T-helper 22 cell (primary cell): ENCODE measurements around the gene PHACTR1.

Experiments
- DNase-seq: peaks from one replicate; pipeline ENCODE4 v3.0.0-alpha.2; 2020; ENCODE audit warnings: low read depth

The PHACTR1 gene

GRCh38 chr6:13289789-13290318 lies 573.3 kb downstream of the PHACTR1 start:
- no peak for DNase-seq

GRCh38 chr6:13290335-13290734 lies 573.8 kb downstream of the PHACTR1 start:
- DNase-seq, result no peak

DNA sequence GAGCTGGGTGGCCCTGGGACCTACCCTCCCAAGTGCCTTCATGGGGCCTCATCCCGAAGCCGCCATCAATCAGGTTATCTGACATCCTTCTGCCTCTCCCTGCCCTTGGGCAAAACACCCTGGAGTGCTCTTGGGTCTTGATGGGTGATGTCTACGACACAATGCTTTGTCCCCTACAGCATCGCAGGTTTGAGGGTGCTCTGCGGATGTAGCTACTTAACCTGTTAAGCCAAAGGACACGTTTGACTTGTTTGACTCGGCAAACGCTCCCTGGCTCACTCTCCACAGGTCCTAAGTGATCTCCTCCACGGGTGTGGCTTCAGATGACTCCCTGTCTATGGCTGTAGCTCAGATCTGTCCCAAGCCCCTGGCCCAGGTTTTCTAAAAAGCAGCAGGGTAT lies 576.2 kb downstream of the PHACTR1 start:
- no peak for DNase-seq

GRCh38 chr6:13294499-13295069 lies 578.0 kb downstream of the PHACTR1 start:
- DNase-seq, result no peak

GRCh38 chr6:13295576-13295975 lies 579.0 kb downstream of the PHACTR1 start:
- DNase-seq, result no peak

- no peak for DNase-seq
Observed at GRCh38 chr6:13296536-13296997, 580.0 kb downstream of the PHACTR1 start.

DNA sequence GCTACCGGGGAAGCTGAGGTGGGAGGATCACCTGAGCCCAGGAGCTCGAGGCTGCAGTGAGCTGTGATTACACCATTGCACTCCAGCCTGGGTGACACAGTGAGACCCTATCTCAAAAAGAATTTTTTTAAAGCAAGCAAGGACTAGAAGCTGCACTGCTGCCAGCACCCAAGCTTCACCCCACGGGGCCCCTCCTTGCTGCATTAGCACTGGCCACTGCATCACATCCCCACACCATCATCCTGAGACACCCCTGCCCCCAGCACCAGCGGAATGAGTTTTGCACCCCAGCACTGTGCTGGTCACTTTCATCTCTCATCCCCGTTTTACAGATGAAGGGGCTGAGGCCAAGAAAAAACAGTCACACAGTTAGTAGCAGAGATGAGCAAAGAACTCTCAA lies 580.8 kb downstream of the PHACTR1 start:
- DNase-seq, result no peak

GRCh38 chr6:13298446-13298845 lies 581.9 kb downstream of the PHACTR1 start:
- DNase-seq, result no peak

GRCh38 chr6:13299403-13299821 lies 582.8 kb downstream of the PHACTR1 start:
- no peak for DNase-seq

DNA sequence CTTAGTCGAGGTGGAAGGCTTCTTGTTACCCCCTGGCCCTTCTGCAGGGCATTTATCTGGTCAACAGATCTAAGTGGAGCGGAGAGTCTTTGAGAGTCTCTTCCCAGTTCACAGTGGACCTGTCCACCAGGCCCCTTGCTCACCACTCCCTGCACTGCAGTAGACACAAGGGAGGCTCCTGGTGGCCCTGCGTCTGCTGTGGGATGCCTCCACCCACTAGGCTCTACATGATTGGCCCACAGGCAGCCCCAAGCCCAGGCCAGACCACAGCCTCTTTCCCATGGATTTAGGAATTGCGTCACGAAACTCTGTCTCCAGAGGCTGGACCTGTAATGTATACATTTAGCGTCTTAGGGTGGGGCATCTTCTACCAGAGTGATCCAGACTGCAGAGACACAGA lies 583.4 kb downstream of the PHACTR1 start:
- DNase-seq, result no peak

- DNase-seq, result no peak
Observed at GRCh38 chr6:13300643-13301590, 584.4 kb downstream of the PHACTR1 start.

DNA sequence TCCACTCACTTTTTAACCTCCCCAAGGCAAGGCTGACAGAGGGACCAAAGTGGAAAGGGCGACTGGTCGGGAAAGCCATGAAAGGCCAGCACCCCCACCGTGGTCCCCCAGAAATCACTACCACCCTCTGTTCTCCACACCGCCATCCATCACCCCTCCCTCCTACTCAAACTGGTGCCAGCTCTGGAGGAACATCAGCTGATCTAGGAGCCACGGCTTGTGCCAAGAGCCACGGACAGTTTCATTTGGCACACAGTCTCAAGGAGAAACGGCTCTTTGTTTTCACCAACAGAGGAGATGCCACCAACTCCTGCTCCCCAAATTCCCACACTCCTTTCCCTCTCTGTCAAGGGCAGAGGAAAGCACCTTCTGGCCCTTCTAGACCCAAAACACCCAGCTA lies 585.7 kb downstream of the PHACTR1 start:
- no peak for DNase-seq

- no peak for DNase-seq
Observed at GRCh38 chr6:13302751-13303667, 586.4 kb downstream of the PHACTR1 start.

DNA sequence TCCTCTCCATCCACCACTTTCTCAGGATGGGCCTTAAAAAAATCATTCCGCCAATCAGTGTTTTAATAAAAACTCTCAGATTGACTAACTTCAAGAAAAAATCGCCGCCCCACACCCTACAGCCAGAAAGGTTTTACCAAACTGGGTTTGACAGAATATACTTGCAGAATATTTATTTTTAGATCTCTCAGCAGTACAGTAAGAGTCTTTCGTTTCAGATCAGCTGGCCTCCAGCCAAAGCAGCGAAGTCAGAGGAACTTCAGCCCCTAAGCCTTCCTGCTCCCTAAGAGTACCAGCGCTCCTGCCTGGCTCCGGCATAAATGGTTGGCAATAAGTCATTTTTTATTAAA lies 587.1 kb downstream of the PHACTR1 start:
- no peak for DNase-seq

DNA sequence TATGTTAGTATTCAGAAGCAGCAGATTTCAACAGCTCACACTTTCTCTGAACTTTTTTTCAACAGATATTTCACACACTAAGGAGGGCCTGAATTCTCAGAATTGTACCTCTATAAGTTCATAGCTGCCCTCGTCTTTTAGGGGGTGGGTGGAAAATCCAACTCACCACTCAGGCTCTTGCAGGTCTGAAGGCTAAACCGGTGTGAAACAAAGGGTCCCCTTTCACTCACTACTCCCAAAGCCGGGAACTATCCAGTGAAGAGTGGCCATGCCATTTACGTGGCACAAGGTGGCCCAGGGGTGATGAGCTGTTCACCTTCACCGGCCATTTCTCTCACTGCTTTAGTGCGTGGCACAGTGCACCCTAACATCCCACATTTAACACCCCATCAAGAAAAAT lies 587.5 kb downstream of the PHACTR1 start:
- DNase-seq, result no peak

- no peak for DNase-seq
Observed at GRCh38 chr6:13304580-13305260, 588.2 kb downstream of the PHACTR1 start.

- no peak for DNase-seq
Observed at GRCh38 chr6:13305288-13305687, 588.7 kb downstream of the PHACTR1 start.

DNA sequence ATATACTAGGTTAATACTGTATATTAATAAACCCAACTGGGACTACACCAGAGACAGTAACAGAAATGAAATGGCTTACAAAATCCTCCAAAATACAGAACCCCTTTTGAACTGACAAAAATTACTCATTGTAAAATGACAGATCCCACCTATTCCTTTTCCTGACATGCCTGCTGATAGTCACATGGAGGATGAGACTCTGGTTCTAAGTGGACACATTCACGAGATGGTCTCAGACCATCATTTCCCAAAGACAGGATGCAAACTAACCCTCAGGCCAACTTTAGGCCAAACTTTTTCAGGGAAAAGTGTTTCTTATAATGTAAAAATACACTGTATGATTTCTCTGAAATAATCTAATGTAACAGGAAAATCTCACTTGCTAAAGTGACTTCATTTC lies 589.2 kb downstream of the PHACTR1 start:
- DNase-seq, result no peak

GRCh38 chr6:13307508-13307995 lies 591.0 kb downstream of the PHACTR1 start:
- no peak for DNase-seq

GRCh38 chr6:13308332-13308731 lies 591.8 kb downstream of the PHACTR1 start:
- no peak for DNase-seq

DNA sequence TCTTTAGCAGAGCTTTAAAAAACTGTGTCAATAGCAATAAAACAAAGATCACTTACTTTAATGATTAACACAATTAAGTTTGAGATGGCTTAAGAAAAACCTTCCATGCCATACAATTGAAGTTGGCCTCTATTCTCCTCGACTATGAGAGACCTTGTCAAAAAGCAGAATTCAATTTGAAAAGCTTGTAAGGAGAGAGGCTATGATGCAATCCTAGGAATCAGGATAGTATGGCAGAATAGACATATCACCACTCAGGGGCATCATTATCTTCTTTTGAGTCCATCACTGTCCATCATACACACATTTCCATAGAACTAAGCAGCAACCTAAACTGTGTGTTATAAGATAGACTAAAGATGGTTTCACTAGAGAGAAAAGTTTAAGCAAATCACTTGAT lies 594.6 kb downstream of the PHACTR1 start:
- no peak for DNase-seq
